RPMI7951 (cell line): Measurements from ENCODE around the gene MRGPRX1. TPM values are rescaled to one million over a fixed set of nuclear protein-coding genes. Genes with fewer than 3 reads are reported as not detected.

Experiments used
- total RNA-seq: library from RNA; depleted of rRNA; stranded (reverse); fragments of >200 nt; shearing (Covaris generic); gene quantifications from 2 replicates; pipeline ENCODE4 v1.2.3, GENCODE V29; 2014; rRNA removed

The MRGPRX1 gene
- total RNA-seq, 1 experiment from 2014 or later, result not detected

Other genes with a start within 250 kb of the MRGPRX1 start
- gene TMEM86A, start 240.6 kb downstream of the MRGPRX1 start, total RNA-seq, result 0.12 and 0.49 TPM in 2 replicates
- gene IGSF22, start 213.2 kb downstream of the MRGPRX1 start, total RNA-seq, result not detected in 2 replicates
- not detected in 2 replicates for gene PTPN5, start 147.6 kb downstream of the MRGPRX1 start, total RNA-seq
- gene MRGPRX2, start 121.3 kb upstream of the MRGPRX1 start, total RNA-seq, result not detected in 2 replicates
- 16.7 and 20.1 TPM in 2 replicates for gene ZDHHC13, start 177.8 kb upstream of the MRGPRX1 start, total RNA-seq